Lower lobe of right lung (tissue), 2 donors: Measurements from ENCODE around the gene SELE. TPM values are rescaled to one million over a fixed set of nuclear protein-coding genes. Genes with fewer than 3 reads are reported as not detected.
"Not testable (repeated sequence)": the region's sequence is repeated elsewhere in the genome, so short reads cannot be mapped to it uniquely, and the experiment has no call there.

Source experiments
- ATAC-seq, 2 donors: fragments of 200-7000 bp; cut with Tn5 transposase; one replicate each; pipeline ENCODE4 v1.9.1; 2020 to 2022; ENCODE audit warnings: mild to moderate bottlenecking in 2 of 2, moderate library complexity in 2 of 2
- DNase-seq: peaks from one replicate; pipeline ENCODE4 v3.0.0-alpha.2; 2020
- H3K27ac ChIP-seq: fragments of 200-600 bp; one replicate; pipeline ENCODE4 v1.8.0; 2022
- H3K27me3 ChIP-seq: fragments of 200-600 bp; one replicate; pipeline ENCODE4 v1.8.0; 2022; ENCODE audit warnings: low read depth
- H3K36me3 ChIP-seq: fragments of 200-600 bp; one replicate; pipeline ENCODE4 v1.8.0; 2022; ENCODE audit warnings: mild to moderate bottlenecking
- H3K4me1 ChIP-seq: fragments of 200-600 bp; one replicate; pipeline ENCODE4 v1.8.0; 2022
- H3K4me3 ChIP-seq: fragments of 200-600 bp; one replicate; pipeline ENCODE4 v1.8.0; 2022; ENCODE audit warnings: mild to moderate bottlenecking
- H3K9me3 ChIP-seq: fragments of 200-600 bp; one replicate; pipeline ENCODE4 v1.8.0; 2022
- CTCF ChIP-seq: fragments of 200-600 bp; IDR thresholded peaks from one replicate; pipeline ENCODE4 v1.8.0; 2022; ENCODE audit warnings: antibody characterized with exemption, mild to moderate bottlenecking
- intact Hi-C: fragments of 100-400 bp; cut with DNase I; formaldehyde crosslinking; loops from one replicate; pipeline ENCODE4 v1.11.0; 2022
- total RNA-seq: library from RNA; stranded (reverse); fragmentation: NEBNext Ultra II Directional; extraction: Animal tissue kit (Norgen Biotek cat#: 25700); gene quantifications from one replicate; pipeline ENCODE4 v1.2.1, GENCODE V29; 2021
- donor health status: DM: no; HTN: yes; CAD: no; lungs with severe emphysema.

The SELE gene
- total RNA-seq, 1 donor from 2014 or later: 0.38 TPM

- TF ChIP-seq CTCF: no peak
- Histone ChIP-seq H3K36me3 (no peaks in the 10 kb centered on the region), H3K27me3 (no peaks in the 10 kb centered on the region), H3K27ac (no peak overlapping the region), H3K4me1 (peaks cover 18% of the 10 kb centered on the region), H3K9me3 (no peaks in the 10 kb centered on the region), H3K4me3 (no peak overlapping the region)
- no peak for DNase-seq
- intact Hi-C loops: no loop called here
- ATAC-seq: peak; percentile 19 to 66
Observed at GRCh38 chr1:169692756-169693460, 41.0 kb downstream of the SELE start.

- Histone ChIP-seq H3K36me3 (no peaks in the 10 kb centered on the region), H3K27ac (no peak overlapping the region), H3K9me3 (no peaks in the 10 kb centered on the region), H3K4me3 (no peak overlapping the region), H3K4me1 (peaks cover 11% of the 10 kb centered on the region), H3K27me3 (no peaks in the 10 kb centered on the region)
- ATAC-seq (no peak), DNase-seq (no peak)
- TF ChIP-seq CTCF: no peak
- intact Hi-C loops: no loop called here
Observed at GRCh38 chr1:169690489-169690888, 43.4 kb downstream of the SELE start.

GRCh38 chr1:169689395-169689794 is 44.5 kb downstream of the SELE start:
- no peak for TF ChIP-seq CTCF
- intact Hi-C loops: no loop called here
- DNase-seq (no peak), ATAC-seq (no peak)
- no peaks in the 10 kb centered on the region for H3K27me3 ChIP-seq
- no peak overlapping the region for H3K4me3 ChIP-seq
- H3K27ac ChIP-seq: no peak overlapping the region
- H3K9me3 ChIP-seq: no peaks in the 10 kb centered on the region
- peaks cover 11% of the 10 kb centered on the region for H3K4me1 ChIP-seq
- no peaks in the 10 kb centered on the region for H3K36me3 ChIP-seq

GRCh38 chr1:169688377-169688776 is 45.5 kb downstream of the SELE start:
- H3K9me3 ChIP-seq, intact Hi-C loops, ATAC-seq: not testable (repeated sequence)

GRCh38 chr1:169683661-169684060 is 50.2 kb downstream of the SELE start:
- intact Hi-C loops: no loop called here
- no peaks in the 10 kb centered on the region for H3K36me3 ChIP-seq
- no peak overlapping the region for H3K27ac ChIP-seq
- H3K9me3 ChIP-seq: no peaks in the 10 kb centered on the region
- no peaks in the 10 kb centered on the region for H3K4me1 ChIP-seq
- no peak for ATAC-seq
- no peak for TF ChIP-seq CTCF
- DNase-seq: no peak
- H3K27me3 ChIP-seq: no peaks in the 10 kb centered on the region
- H3K4me3 ChIP-seq: no peak overlapping the region

More at GRCh38 chr1:169688377-169688776, 45.5 kb downstream of the SELE start:
- not testable (repeated sequence) for H3K27ac ChIP-seq, H3K36me3 ChIP-seq, H3K4me3 ChIP-seq, H3K27me3 ChIP-seq, DNase-seq
- H3K4me1 ChIP-seq: peaks cover 11% of the 10 kb centered on the region

- ATAC-seq, DNase-seq, H3K9me3 ChIP-seq, H3K36me3 ChIP-seq, intact Hi-C loops, H3K4me1 ChIP-seq, H3K4me3 ChIP-seq, H3K27ac ChIP-seq, H3K27me3 ChIP-seq: not testable (repeated sequence)
Observed at GRCh38 chr1:169683168-169683567, 50.7 kb downstream of the SELE start.
